Skeletal muscle tissue (tissue), 2 donors: ENCODE results near the gene BEND7. TPM values are rescaled to one million over a fixed set of nuclear protein-coding genes. Genes with fewer than 3 reads are reported as not detected.

Source experiments
- small RNA-seq: library from RNA; depleted of rRNA; stranded (forward); fragments of <200 nt; gene quantifications from one replicate; pipeline ENCODE3, GENCODE V24; 2014
- total RNA-seq: library from RNA; depleted of rRNA; stranded (reverse); fragments of >200 nt; gene quantifications from one replicate; pipeline ENCODE4 v1.2.3, GENCODE V29; 2014

Gene BEND7
- total RNA-seq, 1 donor from 2014 or later = 6.8 TPM

Small RNAs within 50 kb of the gene (small RNA-seq; reads per million reads assigned to genes)
- not detected for gene RF00019

Other genes with a start within 250 kb of the BEND7 start
- 37.1 TPM for gene PHYH, start 228.9 kb downstream of the BEND7 start, total RNA-seq
- 25.1 TPM for gene SEPHS1, start 180.7 kb downstream of the BEND7 start, total RNA-seq
- 24.0 TPM for gene PRPF18, start 58.0 kb upstream of the BEND7 start, total RNA-seq